Endothelial cell of umbilical vein (primary cell): ENCODE data around the gene DLX3. TPM values are rescaled to one million over a fixed set of nuclear protein-coding genes. Genes with fewer than 3 reads are reported as not detected.

Experiments
- BruUV-seq: library from RNA; stranded (reverse); fragments of 400-500 nt; replicated peaks from 2 replicates; lab custom pipeline; 2021; lab: Mats Ljungman, UMichigan
- CTCF ChIA-PET: fragments of 300-600, 350-600 bp; sonication (Branson Sonifier 250); formaldehyde crosslinking; loops from one replicate; lab custom pipeline; 2021; ENCODE audit warnings: antibody characterized with exemption, inconsistent platforms; lab: Charles Lee
- POLR2A ChIA-PET: fragments of 300-600, 350-600 bp; sonication (Branson Sonifier 250); formaldehyde crosslinking; loops from one replicate; lab custom pipeline; 2021; ENCODE audit warnings: antibody characterized with exemption, inconsistent platforms; lab: Charles Lee
- DNase-seq: peaks from one replicate; pipeline ENCODE4 v3.0.0-alpha.2; 2011; ENCODE audit warnings: low read depth, low spot score
- FAIRE-seq: peaks from 2 replicates; lab custom pipeline; 2011; peaks lifted over from hg19 to GRCh38; lab: Jason Lieb, UNC
- H2AFZ ChIP-seq: 2 replicates; pipeline ENCODE4 v1.6.0; 2012; ENCODE audit warnings: low read depth, low read length, control low read depth, inconsistent platforms
- H3K27ac ChIP-seq: 2 replicates; pipeline ENCODE4 v1.5.1; 2011; ENCODE audit warnings: low read depth, mild to moderate bottlenecking, control low read depth, low read length, moderate library complexity; ENCODE audit not compliant: insufficient read depth
- H3K27me3 ChIP-seq, 2 experiments: 2 replicates each; pipeline versions ENCODE4 v1.6.0 to v1.6.1; 2011; ENCODE audit warnings: low read length in 2 of 2, mixed read lengths in 1 of 2; ENCODE audit not compliant: control insufficient read depth in 2 of 2, insufficient read depth in 2 of 2
- H3K36me3 ChIP-seq, 2 experiments: 2 replicates in 1 of 2; 3 replicates in 1 of 2; pipeline ENCODE4 v1.5.1; 2011; ENCODE audit warnings: low read length in 2 of 2, mild to moderate bottlenecking in 1 of 2, moderate library complexity in 1 of 2; ENCODE audit not compliant: control insufficient read depth in 2 of 2, insufficient read depth in 2 of 2; ENCODE audit errors: extremely low read depth in 1 of 2
- H3K4me1 ChIP-seq: 3 replicates; pipeline ENCODE4 v1.5.1; 2011; ENCODE audit warnings: mild to moderate bottlenecking, low read length; ENCODE audit not compliant: control insufficient read depth, insufficient read depth; ENCODE audit errors: extremely low read depth
- H3K4me2 ChIP-seq: 2 replicates; pipeline ENCODE4 v1.6.1; 2011; ENCODE audit warnings: low read length, control low read depth, mixed read lengths; ENCODE audit not compliant: insufficient read depth
- H3K4me3 ChIP-seq, 3 experiments: fragments of 200-600 bp in 1 of 3; sonication (generic), shearing (Covaris generic) in 1 of 3; replicated peaks in 1 of 3; 2 replicates each; pipeline ENCODE4 v1.5.1; 2011 to 2016; ENCODE audit warnings: control low read depth in 3 of 3, low read length in 3 of 3, mild to moderate bottlenecking in 2 of 3, inconsistent platforms in 1 of 3, low read depth in 1 of 3, moderate library complexity in 1 of 3; ENCODE audit not compliant: insufficient read depth in 1 of 3
- H3K79me2 ChIP-seq: 2 replicates; pipeline ENCODE4 v1.6.0; 2012; ENCODE audit warnings: low read length, inconsistent platforms; ENCODE audit not compliant: control insufficient read depth, insufficient read depth
- H3K9ac ChIP-seq: replicated peaks from 2 replicates; pipeline ENCODE3; 2011; ENCODE audit warnings: low read length, control low read depth; ENCODE audit not compliant: insufficient read depth; ENCODE audit errors: extremely low read depth
- H3K9me1 ChIP-seq: replicated peaks from 3 replicates; pipeline ENCODE4 v1.6.0; 2011; ENCODE audit warnings: mild to moderate bottlenecking, low read length; ENCODE audit not compliant: control insufficient read depth, insufficient read depth; ENCODE audit errors: extremely low read depth
- H3K9me3 ChIP-seq: replicated peaks from 2 replicates; pipeline ENCODE4 v1.5.1; 2012; ENCODE audit warnings: low read length, inconsistent platforms; ENCODE audit not compliant: control insufficient read depth, insufficient read depth
- H4K20me1 ChIP-seq: replicated peaks from 2 replicates; pipeline ENCODE3; 2011; ENCODE audit warnings: mild to moderate bottlenecking, low read length; ENCODE audit not compliant: control insufficient read depth, insufficient read depth; ENCODE audit errors: extremely low read depth
- CTCF ChIP-seq, 2 donors: IDR thresholded peaks; 1 replicate in 1 of 2; 2 replicates in 1 of 2; pipeline ENCODE4 v1.5.1; 2011; ENCODE audit warnings: low read length in 2 of 2, mild to moderate bottlenecking in 2 of 2, moderate library complexity in 2 of 2, control low read depth in 1 of 2, inconsistent platforms in 1 of 2, low read depth in 1 of 2; ENCODE audit not compliant: insufficient read depth in 1 of 2; ENCODE audit errors: extremely low read depth in 1 of 2
- EZH2 ChIP-seq: IDR thresholded peaks from 2 replicates; pipeline ENCODE4 v1.6.1; 2012; ENCODE audit warnings: borderline replicate concordance, low read depth, mild to moderate bottlenecking, moderate library complexity, low read length, inconsistent platforms; ENCODE audit not compliant: severe bottlenecking
- FOS ChIP-seq: IDR thresholded peaks from 2 replicates; pipeline ENCODE4 v1.6.1; 2011; ENCODE audit warnings: mild to moderate bottlenecking, low read length, moderate library complexity, borderline replicate concordance; ENCODE audit not compliant: insufficient read depth
- JUN ChIP-seq: IDR thresholded peaks from 2 replicates; pipeline ENCODE4 v1.6.1; 2011; ENCODE audit warnings: borderline replicate concordance, low read depth; ENCODE audit not compliant: insufficient read length, insufficient read depth
- POLR2AphosphoS5 ChIP-seq: IDR thresholded peaks from 2 replicates; pipeline ENCODE4 v1.6.1; 2012; ENCODE audit warnings: low read depth, mild to moderate bottlenecking, control low read depth, low read length, moderate library complexity; ENCODE audit not compliant: insufficient read depth
- dilution Hi-C: fragments of 300-500 bp; cut with MboI; formaldehyde crosslinking; loops from one replicate; pipeline ENCODE4 v1.15.0; 2019; ENCODE audit warnings: low sequenced_read_pairs; ENCODE audit not compliant: extremely low pct_ligation_motif_present
- intact Hi-C: fragments of 100-400 bp; cut with micrococcal nuclease; formaldehyde crosslinking; loops from one replicate; pipeline ENCODE4 v1.10.0; 2022
- polyA plus RNA-seq, 4 experiments: library from polyadenylated mRNA; depleted of rRNA in 3 of 4; stranded (reverse) in 3 of 4; unstranded in 1 of 4; fragments of >200 nt; gene quantifications; 2 replicates each; pipeline versions ENCODE4 v1.2.1 to v1.2.3, GENCODE V29; 2011 to 2012; ENCODE audit warnings: missing spikeins in 1 of 4
- total RNA-seq: library from RNA; stranded (reverse); gene quantifications from 2 replicates; pipeline ENCODE4 v1.2.3, GENCODE V29; 2021

DLX3 gene
- total and polyA plus RNA-seq, 2 donors (not counting 3 experiments of a cell fraction or from before 2014, with no cell fraction given) = not detected

DNA sequence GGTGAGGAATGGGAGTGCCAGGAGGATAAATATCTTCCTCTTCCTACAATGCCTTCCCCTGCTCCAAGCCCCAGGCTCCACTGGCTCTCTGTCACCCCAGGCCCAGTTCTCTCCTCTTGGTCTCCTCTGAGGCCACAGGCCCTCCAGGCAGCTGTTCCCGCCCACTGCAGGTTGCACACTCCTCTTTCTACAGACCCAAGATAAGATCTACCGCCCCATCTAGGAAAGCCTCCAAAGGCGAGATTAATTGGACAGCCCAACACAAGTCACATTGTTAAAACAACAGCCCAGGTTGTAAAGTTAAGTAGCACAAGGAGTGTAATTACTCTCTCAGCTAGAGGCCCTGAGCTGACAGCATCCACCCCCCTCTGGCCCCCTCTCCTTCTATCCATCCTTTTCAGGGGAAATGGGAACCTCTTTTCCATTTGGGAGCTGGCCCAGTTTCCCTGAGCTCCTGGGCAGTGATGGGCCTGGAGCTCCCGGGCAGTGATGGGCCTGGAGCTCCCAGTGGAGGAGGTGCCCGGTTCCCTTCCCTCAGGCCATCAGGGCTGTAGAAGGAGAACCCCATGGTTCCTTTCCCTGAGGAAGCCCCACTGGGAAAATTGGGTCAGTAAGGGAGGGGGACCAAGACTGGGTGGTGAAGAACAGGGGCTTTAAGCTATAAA, 18.7 kb downstream of the DLX3 start:
- Histone ChIP-seq H3K9me1 (no peaks in the 10 kb centered on the region), H2AFZ (no peak overlapping the region), H3K4me2 (no peak overlapping the region), H3K79me2 (no peaks in the 10 kb centered on the region), H3K27ac (no peak overlapping the region), H3K9me3 (no peaks in the 10 kb centered on the region), H3K27me3 (peaks cover 65 to 76% of the 10 kb centered on the region in 2 experiments), H3K4me3 (no peak overlapping the region), H3K36me3 (no peaks in the 10 kb centered on the region), H3K9ac (no peak overlapping the region), H4K20me1 (no peaks in the 10 kb centered on the region), H3K4me1 (no peaks in the 10 kb centered on the region)
- DNase-seq (no peak), FAIRE-seq (no peak)
- CTCF ChIA-PET = interaction anchor here (1.4 to 2.6 kb wide), 4 partner anchors 20 to 96 kb away, joined by 3 to 11 read pairs (median 7); partner anchors contain the start of gene DLX3
- TF ChIP-seq JUN = no peak
- no peak for TF ChIP-seq EZH2
- TF ChIP-seq POLR2AphosphoS5 = no peak
- no peak for TF ChIP-seq CTCF (IDR thresholded peaks at IDR 0.05; ENCODE audit: extremely low read depth in 1 of 2, insufficient read depth in 1 of 2, low read depth in 1 of 2, low read length in 2 of 2)
- TF ChIP-seq FOS = no peak
- BruUV-seq = no TSS peak
- intact Hi-C loops = no loop called here
- dilution Hi-C loops = no loop called here
- POLR2A ChIA-PET = no interaction called here
